Raji (cell line): ENCODE results near the gene PARD3.

Source experiments
- POLR2A ChIP-seq: IDR thresholded peaks from 2 replicates; pipeline ENCODE4 v1.6.1; 2011; ENCODE audit warnings: low read depth, low read length, control low read depth; ENCODE audit not compliant: insufficient read depth

The PARD3 gene

GRCh38 chr10:34791228-34791627 is 23.9 kb downstream of the PARD3 start:
- no peak for TF ChIP-seq POLR2A

DNA sequence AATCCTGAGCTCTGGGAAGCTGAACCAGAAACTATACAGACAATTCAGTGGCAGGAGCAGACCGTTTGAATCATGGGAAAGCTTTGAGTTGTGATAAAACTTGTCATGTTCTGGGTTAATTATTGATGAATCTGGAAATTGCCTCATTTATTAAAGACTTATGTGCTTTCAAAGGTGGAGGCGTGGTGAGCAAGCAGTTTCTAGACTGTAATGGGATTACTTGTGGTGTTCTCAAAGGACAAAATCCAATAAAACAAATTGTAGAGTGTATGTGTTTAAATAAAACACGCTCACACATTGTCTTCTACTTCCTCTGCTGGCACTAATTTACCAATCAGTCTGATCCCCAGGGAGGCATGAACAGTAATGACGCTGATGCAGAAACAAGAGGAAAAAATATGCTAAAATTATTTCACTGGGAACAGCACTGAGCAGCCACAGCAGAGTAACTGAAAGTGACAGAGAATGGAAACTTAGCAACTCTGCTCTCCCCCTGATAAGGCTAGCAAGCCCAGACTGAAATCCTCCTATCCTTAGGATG is 25.1 kb downstream of the PARD3 start:
- TF ChIP-seq POLR2A: no peak

DNA sequence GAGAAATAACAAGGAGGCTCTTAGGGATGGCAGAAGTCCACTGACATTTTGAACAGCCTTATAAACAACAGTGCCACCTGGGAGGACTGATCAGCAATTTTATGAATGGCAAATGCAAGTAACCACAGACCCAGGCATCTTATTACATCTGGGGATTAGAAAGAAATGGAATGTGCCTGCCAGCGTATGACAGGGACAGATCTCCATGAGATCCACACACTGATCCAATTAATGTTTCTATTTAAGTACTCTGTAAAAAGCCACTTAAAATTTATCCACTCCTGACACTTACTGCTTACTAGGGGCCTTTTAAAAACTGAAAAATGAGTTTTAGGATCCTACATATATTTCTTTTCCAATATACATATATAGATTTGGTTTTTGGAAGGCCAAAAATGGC is 28.6 kb downstream of the PARD3 start:
- TF ChIP-seq POLR2A: no peak

DNA sequence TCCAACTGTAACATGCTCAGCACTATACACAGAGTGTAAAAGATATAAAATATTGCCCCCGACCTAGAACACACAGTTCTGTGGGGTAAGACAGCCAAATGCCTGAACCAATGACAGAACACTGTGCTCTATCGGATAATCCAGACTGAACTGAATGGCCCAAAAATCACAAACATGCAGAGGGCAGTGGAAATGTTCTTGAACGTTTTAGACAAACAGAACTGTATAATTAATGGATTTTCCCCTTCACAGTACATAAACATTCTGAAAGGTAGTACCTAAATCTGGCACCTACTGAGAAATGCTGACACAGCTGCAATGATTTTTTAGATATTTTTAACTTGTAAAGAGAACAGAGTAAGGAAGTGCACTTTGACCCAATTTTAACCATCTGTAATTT is 33.4 kb downstream of the PARD3 start:
- no peak for TF ChIP-seq POLR2A

- TF ChIP-seq POLR2A: no peak
Observed at GRCh38 chr10:34780818-34781380, 34.2 kb downstream of the PARD3 start.

GRCh38 chr10:34778237-34778636 is 36.9 kb downstream of the PARD3 start:
- TF ChIP-seq POLR2A: no peak

- no peak for TF ChIP-seq POLR2A
Observed at GRCh38 chr10:34776090-34776690, 38.9 kb downstream of the PARD3 start.

GRCh38 chr10:34775044-34775637 is 40.0 kb downstream of the PARD3 start:
- no peak for TF ChIP-seq POLR2A

- TF ChIP-seq POLR2A: no peak
Observed at GRCh38 chr10:34773636-34774630, 41.2 kb downstream of the PARD3 start.

GRCh38 chr10:34771525-34771924 is 43.6 kb downstream of the PARD3 start:
- TF ChIP-seq POLR2A: no peak

- no peak for TF ChIP-seq POLR2A
Observed at GRCh38 chr10:34771106-34771505, 44.0 kb downstream of the PARD3 start.

DNA sequence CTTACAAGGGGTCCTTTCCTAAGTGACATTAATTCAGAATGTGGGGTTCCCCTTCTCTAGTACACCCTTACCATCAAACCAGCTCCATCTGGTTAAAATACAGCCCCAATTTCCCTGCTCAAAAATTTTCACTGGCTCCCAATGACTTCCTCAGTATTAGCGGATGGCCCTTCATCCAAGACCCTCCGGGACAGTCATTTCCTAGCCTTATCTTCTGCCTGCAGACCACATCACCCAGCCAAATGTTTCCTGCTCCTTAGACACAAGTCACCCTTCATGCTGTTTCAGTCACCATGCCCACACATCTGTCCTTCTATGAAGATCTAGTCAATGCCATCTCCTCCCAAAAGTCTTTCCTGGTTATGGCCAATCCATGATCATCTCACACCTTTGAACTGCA is 45.2 kb downstream of the PARD3 start:
- no peak for TF ChIP-seq POLR2A

- TF ChIP-seq POLR2A: no peak
Observed at GRCh38 chr10:34768972-34769330, 46.1 kb downstream of the PARD3 start.

DNA sequence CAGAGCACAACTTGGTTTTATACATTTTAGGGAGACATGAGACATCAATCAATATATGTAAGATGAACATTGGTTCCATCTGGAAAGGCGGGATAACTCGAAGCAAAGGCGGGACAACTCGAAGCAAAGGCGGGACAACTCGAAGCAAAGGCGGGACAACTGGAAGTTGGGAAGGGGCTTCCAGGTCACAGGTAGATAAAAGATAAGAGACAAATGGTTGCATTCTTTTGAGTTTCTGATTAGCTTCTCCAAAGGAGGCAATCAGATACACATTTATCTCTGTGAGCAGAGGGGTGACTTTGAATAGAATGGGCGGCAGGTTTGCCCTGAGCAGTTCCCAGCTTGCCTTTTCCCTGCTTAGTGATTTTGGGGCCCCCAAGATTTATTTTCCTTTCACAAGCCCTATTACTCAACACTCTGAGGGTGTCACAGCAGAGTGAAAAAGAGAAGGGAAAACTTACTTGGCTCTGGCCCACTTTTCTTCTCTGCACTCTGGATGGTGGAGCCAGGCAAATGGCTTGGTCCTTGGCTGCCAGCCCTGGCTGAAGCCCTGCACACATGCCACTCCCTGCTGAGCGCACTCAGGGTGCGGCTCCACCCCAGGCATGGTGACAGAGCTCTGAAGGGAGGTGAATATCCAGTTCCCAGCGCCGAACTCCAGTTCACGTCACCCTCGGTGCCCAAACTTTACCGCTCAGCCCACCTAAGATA is 46.7 kb downstream of the PARD3 start:
- TF ChIP-seq POLR2A: no peak

DNA sequence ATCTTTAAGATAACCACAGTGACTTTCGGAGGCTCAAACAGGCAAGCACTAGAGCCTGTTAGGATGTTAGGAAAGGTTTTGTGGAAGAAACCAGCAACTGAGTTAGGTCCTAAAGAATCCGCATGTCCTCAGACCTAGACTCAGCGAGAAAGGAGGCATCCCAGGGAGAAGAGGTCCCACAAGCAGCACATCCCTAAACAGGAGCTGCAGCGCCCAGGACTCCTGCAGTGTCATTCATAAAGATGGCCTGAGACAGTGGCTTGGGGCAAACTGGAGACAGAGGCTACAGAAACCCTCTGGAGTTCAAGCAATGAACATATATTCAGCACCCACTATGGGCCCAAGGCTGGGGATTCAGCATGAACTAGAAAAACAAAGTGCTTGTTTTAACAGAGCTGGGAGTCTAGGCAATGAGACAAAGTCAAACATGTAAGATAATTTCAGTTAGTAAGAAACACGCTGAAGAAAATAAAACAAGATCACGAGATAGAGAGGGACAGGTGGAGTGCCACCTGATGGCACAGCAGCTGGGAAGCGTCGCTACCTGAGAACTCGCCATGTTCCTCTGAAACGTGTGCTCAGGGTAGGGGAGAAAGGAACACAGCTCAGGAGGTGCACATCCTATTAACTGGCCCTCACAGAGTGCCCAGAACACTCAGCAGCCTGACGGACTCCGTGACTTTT is 48.1 kb downstream of the PARD3 start:
- no peak for TF ChIP-seq POLR2A

- no peak for TF ChIP-seq POLR2A
Observed at GRCh38 chr10:34766266-34766600, 48.9 kb downstream of the PARD3 start.
